Mesenteric fat pad (tissue), 1 donor: ENCODE results near the gene SPRY1. TPM values are rescaled to one million over a fixed set of nuclear protein-coding genes. Genes with fewer than 3 reads are reported as not detected.

Source experiments
- DNase-seq: peaks from one replicate; pipeline ENCODE4 v3.0.0-alpha.2; 2020; ENCODE audit warnings: low spot score
- long read RNA-seq: library from polyadenylated mRNA; unstranded; transcript quantifications from one replicate; pipeline ENCODE4 v2.0.0, GENCODE V29; 2020
- total RNA-seq: library from RNA; stranded (reverse); fragmentation: NEBNext Ultra II Directional; extraction: Animal tissue kit (Norgen Biotek cat#: 25700); gene quantifications from one replicate; pipeline ENCODE4 v1.2.1, GENCODE V29; 2021
- donor health status: DM: yes; HTN: yes; CAD: no.

The SPRY1 gene, protein sequence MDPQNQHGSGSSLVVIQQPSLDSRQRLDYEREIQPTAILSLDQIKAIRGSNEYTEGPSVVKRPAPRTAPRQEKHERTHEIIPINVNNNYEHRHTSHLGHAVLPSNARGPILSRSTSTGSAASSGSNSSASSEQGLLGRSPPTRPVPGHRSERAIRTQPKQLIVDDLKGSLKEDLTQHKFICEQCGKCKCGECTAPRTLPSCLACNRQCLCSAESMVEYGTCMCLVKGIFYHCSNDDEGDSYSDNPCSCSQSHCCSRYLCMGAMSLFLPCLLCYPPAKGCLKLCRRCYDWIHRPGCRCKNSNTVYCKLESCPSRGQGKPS
- total RNA-seq, result 343 TPM
- long read RNA-seq, transcript SPRY1-206 (2 exons, 849 nt), result minor isoform, 6 of 73 reads
- long read RNA-seq, transcript SPRY1-204 (2 exons, 1,012 nt), result minor isoform, 6 of 73 reads
- long read RNA-seq, transcript SPRY1-201 (2 exons, 2,348 nt), result major isoform, 15 of 73 reads
- long read RNA-seq, partial matches to known transcripts, result 19 of 73 reads
- long read RNA-seq, other reads (novel, unspliced or antisense), result 24 of 73 reads

DNA sequence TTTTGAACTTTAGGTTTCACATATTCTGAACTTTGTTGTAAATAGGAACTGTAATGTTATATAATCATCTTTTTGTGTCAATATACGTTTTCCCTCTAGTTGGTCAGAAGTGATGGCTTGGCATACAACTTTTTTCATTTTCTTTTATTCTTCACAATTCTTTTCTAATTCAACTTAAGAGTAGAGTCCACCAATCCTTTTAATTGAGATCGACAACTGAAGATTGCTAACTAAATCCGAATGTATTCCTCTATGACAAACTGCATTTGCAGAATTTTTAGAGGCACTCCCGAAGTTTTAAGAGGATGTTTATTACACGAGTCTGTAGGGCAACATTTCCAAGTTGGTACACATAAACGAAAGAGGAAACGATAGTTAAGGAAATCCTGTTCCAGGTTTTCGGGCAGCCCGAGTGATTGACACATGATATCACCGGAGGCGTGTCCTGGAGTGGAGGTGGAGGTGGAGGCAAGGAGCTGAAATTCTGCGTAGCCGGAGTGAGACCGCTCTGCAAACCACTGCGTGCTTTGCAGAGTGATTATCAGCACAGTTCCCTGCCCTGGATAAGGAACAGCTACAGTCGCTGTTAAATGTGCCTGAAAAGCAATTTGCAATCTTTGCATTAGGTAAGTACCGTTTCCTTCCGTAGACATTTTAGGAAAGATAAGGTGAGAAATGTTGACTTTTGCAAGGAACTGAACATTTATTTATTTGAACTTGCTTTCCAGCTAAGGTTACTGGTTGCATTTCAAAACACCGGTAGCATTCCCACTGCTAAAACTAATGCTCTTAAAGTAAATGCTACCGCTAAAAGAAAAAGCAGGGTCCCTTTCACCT is at the start of gene SPRY1:
Gene SPRY1, plus strand, starts transcription at position 489 of the 837 bp plus-strand sequence. CDS start 4,797 bp downstream, outside the sequence.
- DNase-seq, result no peak

DNA sequence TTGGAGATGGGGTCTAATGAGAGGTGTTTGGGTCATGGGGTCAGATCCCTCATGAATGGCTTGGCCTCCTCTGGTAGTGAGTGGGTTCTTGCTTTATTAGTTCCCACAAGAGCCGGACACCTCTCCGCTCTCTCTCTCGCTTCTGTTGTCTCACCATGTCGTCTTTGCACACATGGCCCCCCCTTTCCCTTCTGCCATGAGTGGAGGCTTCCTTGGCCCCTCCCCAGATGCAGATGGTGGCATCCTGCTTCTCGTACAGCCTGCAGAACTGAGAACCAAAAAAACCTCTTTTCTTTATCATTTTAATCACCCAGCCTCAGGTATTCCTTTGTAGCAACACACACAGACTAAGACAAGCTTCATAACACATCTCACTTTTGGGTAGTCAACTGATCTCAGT is 49.6 kb upstream of the SPRY1 start:
- no peak for DNase-seq

DNA sequence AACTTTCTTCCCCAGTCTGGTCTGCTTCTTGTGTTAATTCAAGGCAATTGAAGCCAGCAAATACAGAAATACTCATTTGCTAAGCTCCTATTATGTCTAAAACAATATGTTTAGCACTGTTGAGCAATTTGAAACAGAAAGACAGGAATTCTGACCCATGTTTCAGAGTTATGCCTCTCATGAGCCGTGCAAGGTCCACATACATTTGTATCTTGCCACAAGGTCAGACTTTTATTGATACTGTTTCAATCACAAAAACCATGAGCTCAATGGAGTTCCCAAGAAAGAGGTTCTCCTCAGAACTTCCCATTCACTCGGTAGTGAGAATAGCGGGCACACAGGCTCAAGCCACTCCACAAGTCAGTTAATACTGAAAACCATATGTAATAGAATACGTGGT is 47.6 kb upstream of the SPRY1 start:
- no peak for DNase-seq

DNA sequence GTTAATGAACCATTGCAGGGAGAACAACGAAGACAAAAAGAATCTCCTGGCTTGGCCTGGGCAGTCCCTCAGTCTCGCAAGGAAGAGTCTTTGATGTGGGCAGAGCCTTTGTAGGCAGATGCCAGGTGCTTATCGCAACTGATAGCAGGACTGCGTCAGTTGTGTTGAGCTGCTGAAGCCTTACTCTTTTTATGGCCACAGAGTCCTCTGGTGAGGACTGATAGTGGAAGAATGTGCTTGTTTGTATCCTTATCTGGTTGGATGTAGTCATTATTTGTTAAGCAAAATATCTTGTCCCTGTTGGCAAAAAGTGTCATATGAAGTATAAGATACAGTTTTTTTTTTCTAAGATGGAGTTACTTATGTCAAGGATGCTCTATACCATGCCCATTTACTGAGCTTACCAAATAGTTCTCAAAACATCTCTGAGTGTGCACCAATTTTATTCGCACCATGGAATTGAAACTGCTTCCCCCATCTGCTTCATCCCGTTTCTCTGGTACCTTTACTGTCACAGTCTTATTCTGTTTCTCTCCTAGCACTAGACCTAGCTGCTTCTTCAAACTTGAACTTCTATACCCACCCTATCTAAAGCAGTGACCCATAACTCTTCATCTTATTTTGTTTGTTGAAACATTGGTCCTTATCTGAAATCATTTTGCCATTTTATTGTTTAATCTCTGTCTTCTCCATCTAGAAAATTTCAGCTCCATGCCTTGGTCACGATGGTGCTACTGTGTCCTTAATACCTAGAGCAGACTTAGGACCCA is 47.0 kb upstream of the SPRY1 start:
- no peak for DNase-seq

DNA sequence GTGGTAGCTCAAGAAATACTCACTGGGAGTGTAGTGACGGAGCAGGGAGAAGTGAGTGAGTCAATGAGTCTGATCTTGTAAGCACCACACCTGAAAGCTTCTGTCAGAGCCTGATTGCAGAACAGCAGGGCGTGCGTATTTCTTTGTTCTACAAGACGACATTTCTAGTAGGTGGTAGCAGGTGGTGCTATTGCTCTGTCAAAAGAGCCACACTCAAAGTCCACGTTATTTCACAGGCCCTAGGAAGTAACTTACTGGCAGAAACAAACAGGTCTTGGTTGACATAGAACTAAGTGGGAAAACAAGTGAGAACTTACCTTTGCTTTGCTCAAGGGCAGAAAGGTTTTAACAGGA is 46.4 kb upstream of the SPRY1 start:
- DNase-seq, result no peak

DNA sequence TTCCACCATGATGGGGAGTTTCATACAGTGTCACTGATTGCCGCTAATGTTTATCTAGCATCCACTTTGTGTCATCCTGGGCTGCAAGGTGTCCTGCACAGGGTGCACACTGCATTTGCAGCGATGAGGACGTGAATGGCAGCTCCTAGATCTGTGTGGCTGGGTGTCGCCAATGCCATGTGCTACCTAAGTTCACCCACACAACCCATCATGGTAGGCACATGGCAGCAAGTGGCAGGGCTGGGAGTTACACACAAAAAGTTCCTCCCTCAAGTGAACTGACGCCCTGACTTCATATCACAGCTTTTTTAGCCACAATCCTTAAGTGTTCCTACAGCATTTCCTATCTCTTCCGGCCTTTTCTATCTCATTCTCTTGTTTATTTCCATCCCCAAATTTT is 45.9 kb upstream of the SPRY1 start:
- DNase-seq, result no peak

DNA sequence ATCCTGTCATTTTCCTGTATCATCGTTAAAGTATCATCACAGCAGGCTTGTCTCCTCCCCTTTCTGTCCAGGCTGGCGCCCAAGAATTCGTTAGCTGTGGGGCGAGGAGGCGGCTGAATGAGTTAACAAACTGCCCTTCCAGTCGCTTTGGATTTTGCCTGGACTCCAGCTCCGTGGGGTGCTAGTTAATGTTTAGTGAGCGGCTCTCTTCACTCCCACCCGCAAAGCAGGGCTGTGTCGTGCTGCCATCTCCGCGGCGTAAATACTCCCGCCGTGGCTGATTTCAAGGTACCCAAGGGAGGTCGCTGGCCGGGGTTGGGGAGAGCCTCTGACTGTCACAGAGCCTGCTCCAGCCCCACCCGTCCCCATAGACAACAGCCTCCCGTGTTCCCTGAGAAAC is 44.9 kb upstream of the SPRY1 start:
- no peak for DNase-seq

DNA sequence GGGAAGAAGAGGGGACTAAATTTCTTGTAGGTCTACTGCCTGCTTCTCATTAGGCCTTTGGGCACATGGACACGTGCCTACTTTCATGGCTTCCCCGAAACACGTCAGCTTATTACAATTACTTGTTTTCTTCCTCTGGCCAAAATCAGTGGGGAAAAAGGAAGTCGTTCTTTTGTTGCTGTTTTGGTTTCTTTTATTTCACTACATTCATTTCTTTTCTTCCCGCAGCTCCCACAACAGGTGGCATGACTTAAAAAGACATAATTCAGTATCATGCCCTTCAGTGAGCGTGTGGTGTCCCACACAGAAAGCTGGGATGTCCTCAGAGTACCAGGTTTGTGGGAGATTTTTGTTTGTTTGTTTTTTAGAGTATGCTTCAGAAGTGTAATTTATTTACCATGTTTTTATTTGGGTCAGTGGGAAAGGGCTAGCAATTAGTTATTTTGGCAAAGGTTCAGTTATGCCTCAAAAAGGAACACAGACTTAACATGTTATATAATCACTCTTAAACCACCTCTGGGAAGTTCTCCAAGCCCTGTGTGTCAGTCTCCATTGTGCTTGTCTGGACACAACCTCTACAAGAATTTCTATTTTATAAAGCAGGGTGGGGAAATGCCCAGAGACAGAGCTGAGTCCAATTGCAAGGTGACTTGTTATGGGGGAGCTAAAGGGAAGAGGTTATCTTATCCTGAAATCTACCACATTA is 44.2 kb upstream of the SPRY1 start:
- no peak for DNase-seq

DNA sequence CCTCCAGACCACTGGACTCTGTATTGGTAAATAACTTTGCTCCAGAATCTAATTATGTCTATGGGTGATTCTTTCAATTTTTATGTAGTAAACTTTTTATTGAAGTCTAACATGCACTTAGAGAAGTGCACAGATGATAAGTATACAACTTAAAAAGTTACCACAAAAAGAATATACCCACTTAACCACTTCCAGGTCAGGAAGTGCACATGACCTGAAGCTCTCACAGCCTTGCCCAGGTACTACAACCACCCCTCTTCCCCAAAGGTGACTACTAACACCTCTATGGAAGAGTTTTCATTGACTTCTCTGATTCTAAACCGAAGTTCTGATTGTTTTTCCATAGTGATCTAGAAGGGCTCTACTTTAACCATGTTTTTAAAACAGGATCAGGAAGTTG is 43.6 kb upstream of the SPRY1 start:
- DNase-seq, result no peak

DNA sequence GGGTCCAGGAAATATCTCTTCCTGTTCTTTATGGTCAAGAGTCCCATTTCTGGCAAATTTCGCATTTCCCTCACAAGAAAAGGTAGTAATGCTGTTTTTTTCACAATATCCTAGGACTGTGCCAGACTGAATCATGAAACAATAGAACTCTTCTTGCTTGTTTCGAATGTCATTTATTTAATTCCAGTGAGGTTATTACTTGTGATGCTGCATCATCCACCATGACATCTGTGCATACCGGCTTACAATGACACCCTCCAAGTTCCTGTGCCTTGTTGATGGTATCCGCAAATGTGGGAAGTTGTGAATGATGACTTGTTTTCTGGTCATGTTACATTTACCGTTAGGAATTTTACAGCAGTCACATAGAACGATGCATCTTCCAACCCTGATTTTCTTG is 42.9 kb upstream of the SPRY1 start:
- DNase-seq, result no peak

DNA sequence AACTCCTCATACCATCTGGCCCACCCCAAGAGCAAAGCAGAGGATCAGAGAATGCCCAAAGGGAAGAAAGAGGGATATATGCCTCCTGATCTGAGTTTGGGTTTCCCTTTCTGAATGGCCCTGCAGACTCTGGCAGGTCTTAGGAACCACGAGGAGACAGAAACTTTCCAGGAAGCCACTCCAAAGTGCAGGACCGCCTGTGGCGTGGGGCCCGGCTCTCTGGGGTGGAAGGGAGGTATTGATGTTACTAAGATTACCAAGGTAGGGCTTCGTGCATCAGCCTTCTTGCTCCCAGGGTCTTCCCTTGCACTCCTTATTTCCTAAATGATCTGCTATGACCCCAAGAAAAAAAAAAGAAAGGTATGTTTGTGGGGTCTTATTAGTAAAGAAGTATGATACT is 41.9 kb upstream of the SPRY1 start:
- no peak for DNase-seq

DNA sequence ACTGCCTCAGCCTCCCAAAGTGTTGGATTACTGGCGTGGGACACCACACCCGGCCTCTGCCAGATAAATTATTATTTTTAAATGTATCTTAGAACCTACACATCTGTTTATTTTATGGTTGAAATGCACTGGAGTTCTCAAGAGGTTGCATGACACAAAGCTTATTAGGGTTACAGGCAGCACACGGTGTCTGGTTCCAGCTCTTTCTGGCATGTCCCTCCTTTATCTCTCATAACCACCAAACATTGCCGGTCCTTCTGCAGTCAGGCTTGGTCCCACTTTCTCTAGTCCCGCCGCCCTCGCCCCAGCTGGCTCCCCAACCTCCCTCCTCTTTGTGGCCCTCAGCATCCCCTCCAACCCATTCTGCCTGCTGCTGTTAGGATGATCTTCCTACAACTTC is 39.7 kb upstream of the SPRY1 start:
- DNase-seq, result no peak

DNA sequence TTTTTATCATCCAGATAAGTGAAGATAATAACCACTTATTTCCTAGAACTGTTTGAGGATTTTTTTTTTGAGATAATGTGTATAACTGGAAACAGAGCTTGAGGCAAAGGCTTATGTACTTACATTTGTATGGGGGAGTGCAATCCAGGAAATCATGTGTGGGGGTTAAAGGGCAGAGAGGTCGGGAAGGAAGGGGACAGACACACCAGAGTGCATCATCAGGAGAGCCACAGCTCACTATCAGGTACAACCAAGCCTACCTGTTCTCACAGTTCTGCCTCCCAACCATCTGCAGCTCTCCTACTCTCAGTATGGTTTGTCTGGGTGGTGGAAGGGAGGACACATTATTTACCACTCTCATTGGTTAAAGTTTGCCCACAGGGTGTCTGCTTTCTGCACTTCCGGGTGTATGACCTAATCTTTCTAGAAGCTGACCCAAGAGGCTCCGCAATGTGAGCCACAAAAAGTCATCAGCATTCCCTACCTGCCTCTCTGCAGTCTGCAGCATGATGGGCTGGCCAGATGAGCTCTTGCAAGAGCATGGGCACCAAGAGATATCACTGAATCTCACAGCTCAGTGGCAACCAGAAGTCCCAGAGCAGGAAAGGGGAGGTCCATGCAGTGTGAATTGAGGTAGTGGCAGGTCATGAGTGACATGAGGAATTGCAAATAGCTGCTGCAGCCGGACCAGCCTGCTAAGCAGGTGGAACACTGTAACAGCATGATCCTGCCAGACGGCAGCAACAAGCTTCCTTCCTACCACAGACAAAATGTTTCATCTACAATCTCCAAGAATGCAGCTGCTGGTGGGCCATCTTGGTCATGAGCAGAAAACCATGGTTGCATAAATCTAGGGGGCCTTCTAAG is 36.9 kb upstream of the SPRY1 start:
- no peak for DNase-seq

DNA sequence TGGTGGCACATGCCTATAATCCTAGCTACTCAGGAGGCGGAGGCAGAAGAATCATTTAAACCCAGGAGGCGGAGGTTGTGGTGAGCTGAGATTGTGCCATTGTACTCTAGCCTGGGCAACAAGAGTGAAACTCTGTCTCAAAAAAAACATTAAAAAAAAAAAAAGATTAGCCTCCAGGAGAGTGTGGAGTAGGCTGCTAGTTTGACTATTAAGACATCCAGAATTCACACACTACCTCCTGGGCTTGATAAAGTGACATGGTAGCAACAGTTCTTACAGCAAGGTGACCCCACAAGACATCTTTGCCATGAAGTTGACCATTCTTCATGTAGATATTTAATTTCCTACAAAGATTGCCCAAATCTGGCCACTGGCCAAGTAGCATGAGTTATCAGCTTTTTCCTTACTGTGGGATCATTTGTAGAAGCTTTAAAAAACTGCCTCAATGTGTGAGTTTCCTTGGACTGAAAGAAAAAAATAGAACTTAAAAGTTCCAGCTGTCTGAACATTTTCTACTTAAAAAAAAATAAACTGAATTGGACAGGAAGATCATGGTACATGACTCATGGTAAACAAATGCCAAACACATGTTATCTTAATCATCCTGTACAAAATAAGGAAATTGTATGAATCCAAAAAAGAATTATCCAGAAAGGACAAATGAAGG is 35.3 kb upstream of the SPRY1 start:
- DNase-seq, result no peak

DNA sequence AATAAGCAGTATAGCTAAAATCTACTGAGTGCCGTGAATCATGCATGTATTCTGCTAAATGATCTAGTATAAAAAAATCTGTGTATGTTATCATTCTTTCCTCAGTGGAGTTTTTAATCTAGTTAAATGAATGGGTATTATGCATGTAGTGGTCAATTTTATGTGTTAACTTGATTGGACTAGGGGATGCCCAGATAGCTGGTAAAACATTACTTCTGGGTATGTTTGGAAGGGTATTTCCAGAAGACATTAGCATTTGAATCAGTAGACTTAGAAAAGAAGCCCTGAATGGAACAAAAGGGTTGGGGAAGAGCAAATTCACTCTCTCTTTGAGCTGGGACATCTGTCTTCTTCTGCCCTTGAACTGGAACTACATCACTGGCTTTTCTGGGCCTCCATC is 34.5 kb upstream of the SPRY1 start:
- no peak for DNase-seq

DNA sequence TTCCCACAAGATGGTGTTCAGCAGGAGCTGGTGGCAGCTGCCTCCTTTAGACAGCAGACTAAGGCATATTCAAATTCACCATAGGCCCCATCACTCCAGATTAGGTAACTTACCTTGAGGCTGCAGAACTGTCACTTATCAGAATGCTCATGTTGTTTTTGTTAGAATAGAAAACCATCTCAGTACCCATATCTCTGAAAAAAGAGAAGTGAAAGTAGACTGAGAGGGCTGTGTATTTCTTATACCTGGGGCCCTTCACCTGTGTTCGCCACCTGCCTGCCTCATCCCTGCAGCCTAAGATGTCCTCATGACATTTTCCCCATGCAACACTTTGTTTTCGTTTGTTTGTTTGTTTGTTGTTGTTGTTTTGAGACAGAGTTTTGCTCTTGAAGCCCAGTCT is 32.9 kb upstream of the SPRY1 start:
- DNase-seq, result no peak

DNA sequence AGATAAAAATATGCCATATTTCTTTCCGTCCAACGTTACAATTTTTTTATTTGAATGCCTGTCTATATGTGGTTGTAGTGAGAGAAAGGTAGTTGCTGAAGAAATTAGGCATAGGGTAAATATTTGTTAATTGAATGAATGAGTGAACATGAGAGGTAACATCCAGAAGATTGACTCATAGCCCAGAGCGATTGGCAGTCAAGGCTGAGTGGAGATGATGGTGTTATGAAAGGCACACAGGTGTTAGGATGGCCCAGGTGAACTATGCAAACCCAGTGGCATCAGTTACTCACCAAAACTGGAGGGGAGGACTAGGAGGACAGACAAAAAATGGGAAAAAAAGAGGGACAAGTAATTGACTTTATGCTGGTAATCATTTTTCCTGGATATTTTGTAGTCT is 31.7 kb upstream of the SPRY1 start:
- no peak for DNase-seq

DNA sequence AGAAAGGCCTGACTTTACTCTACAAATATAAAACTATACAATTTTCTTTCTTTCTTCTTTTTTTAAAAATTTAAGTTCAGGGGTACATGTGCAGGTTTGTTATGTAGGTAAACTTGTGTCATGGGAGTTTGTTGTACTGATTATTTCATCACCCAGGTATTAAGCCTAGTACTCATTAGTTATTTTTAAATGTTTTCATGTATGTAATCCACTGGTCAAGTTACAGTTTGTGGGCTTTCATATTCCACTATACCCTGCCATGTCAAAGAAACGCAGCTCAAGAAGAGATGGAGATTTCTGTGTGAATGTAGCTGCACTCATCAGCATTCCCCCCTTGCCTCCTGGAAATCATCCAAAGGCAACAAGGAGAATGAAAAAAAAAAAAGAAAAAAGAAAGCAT is 31.2 kb upstream of the SPRY1 start:
- DNase-seq, result no peak

DNA sequence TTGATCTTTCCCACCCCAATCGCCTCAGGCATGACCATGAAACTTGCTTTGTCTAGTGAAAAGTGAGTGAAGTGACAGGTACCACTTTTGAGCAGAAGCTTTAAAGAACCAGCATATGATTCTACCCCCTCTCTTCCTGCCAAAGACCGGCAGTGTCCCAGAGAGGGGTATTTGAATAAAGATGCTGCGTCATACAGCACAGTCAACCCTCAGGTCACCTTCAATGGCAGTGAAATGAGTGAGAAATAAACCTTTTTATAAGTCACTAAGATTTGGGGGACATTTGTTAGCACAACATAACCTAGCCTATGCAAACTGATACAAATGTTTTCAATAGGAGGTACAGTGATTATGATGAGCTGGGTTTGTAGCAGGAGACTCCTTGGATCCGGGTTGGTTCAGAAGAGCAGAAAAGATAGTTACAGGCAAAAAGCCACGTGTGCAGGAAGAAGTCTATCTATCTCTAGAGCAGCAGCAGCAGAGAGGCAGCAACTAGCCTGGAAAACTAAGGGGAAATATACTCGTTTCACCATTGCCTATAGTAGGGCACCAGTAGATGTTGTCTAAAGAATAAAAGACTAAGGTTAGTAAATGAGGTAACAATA is 30.3 kb upstream of the SPRY1 start:
- DNase-seq, result no peak
